GM23248 (cell line): Measurements from ENCODE around the gene TPT1.

Experiments used
- EZH2 ChIP-seq: fragments of 200-600 bp; sonication (generic); IDR thresholded peaks from 2 replicates; pipeline ENCODE4 v1.6.1; 2018; ENCODE audit warnings: antibody characterized with exemption, mild to moderate bottlenecking; ENCODE audit not compliant: insufficient read depth, poor library complexity, severe bottlenecking
- EZH2phosphoT487 ChIP-seq: fragments of 200-600 bp; sonication (generic); IDR thresholded peaks from 2 replicates; pipeline ENCODE4 v1.6.1; 2018; ENCODE audit warnings: antibody characterized with exemption, moderate library complexity, mild to moderate bottlenecking, low read depth; ENCODE audit not compliant: insufficient read depth

GRCh38 chr13:45374917-45375316 lies 33.9 kb upstream of the TPT1 start:
- TF ChIP-seq EZH2 (no peak), EZH2phosphoT487 (no peak)
